Effector memory CD8-positive, alpha-beta T cell (primary cell): Measurements from ENCODE around the gene CASQ2.

Experiments used
- ATAC-seq: fragments of 150-1000 bp; cut with Tn5 transposase; replicated peaks from 2 replicates; pipeline ENCODE4 v1.10.0; 2021; ENCODE audit warnings: mild to moderate bottlenecking, moderate library complexity
- DNase-seq, 3 experiments: peaks; one replicate each; pipeline ENCODE4 v3.0.0; 2021
- H3K27ac Mint-ChIP-seq, 2 donors: one replicate each; pipeline ENCODE4 v1.8.0; 2022; ENCODE audit warnings: mild to moderate bottlenecking in 2 of 2, mixed read lengths in 2 of 2, moderate library complexity in 2 of 2
- H3K27me3 Mint-ChIP-seq, 2 donors: one replicate each; pipeline ENCODE4 v1.8.0; 2022; ENCODE audit warnings: mixed read lengths in 2 of 2
- H3K36me3 Mint-ChIP-seq: one replicate; pipeline ENCODE4 v1.8.0; 2022; ENCODE audit warnings: mild to moderate bottlenecking, moderate library complexity, mixed read lengths; ENCODE audit not compliant: insufficient read depth
- H3K4me1 Mint-ChIP-seq, 2 donors: one replicate each; pipeline ENCODE4 v1.8.0; 2022; ENCODE audit warnings: low read depth in 2 of 2, mixed read lengths in 2 of 2
- H3K4me3 Mint-ChIP-seq, 2 donors: one replicate each; pipeline ENCODE4 v1.8.0; 2022; ENCODE audit warnings: mild to moderate bottlenecking in 2 of 2, mixed read lengths in 2 of 2, moderate library complexity in 2 of 2
- H3K9me3 Mint-ChIP-seq, 2 donors: one replicate each; pipeline ENCODE4 v1.8.0; 2022; ENCODE audit warnings: mixed read lengths in 2 of 2
- total RNA-seq, 9 experiments: gene quantifications; one replicate each; lab custom pipeline; 2026; lab: John Stamatoyannopoulos, UW

Gene CASQ2
- total RNA-seq, result 0 reads per million in 9 experiments

DNA sequence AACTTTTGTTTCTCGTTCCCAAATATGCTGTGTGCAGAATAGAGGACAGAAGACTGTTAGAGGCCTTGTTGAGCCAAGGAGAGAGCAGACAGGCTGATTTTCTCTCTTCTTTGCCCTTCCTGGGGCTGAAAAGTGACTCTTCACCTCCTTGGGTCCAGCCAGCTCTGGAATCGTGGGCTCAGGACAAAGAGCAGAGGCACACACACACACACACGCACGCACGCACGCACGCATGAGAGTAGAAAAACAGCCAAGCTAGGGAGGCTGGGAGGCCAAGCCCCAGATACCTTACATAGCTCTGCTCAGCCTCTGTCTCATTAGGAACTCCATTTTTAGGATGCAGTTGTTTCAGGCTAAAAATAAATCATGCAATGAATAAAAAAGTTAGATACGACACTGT, at the start of gene CASQ2:
TSS of gene CASQ2 (minus strand) at position 166 of the 400 bp plus-strand sequence. CDS start 173 bp downstream, outside the sequence.
- DNase-seq (no peak), ATAC-seq (no peak)
- H3K27ac Mint-ChIP-seq, result no peak within 1 kb of the TSS
- no peaks in the 10 kb centered on the region for H3K9me3 Mint-ChIP-seq
- no peaks in the 10 kb centered on the region for H3K36me3 Mint-ChIP-seq
- peaks cover 31 to 38% of the 10 kb centered on the region in 2 donors for H3K27me3 Mint-ChIP-seq
- H3K4me3 Mint-ChIP-seq, result no peak within 1 kb of the TSS
- no peaks in the 10 kb centered on the region for H3K4me1 Mint-ChIP-seq

DNA sequence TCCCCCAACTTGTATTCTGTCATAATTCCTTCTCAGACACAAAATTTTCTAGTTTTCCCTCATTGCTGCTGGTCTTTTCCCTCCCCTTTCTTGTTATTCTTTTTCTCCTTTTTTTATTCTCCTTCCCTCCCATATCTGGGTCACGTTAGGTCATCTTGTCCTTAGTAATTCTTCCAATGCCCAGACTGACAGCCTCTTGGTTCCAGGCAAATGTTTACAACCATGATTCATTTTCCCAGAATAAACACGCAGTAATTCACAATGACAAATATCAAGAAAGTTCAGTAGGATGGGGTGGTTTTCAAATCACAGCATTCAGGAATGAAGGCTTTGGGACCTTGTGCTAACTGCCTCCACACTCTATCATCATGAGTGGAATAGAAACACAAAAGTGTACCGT, 47.2 kb upstream of the CASQ2 start:
- H3K4me1 Mint-ChIP-seq, result no peaks in the 10 kb centered on the region
- H3K9me3 Mint-ChIP-seq, result no peaks in the 10 kb centered on the region
- H3K27ac Mint-ChIP-seq, result no peak overlapping the region
- H3K36me3 Mint-ChIP-seq, result no peaks in the 10 kb centered on the region
- DNase-seq, result no peak
- no peak overlapping the region for H3K4me3 Mint-ChIP-seq
- no peak for ATAC-seq
- H3K27me3 Mint-ChIP-seq, result peaks cover 39 to 52% of the 10 kb centered on the region in 2 donors

DNA sequence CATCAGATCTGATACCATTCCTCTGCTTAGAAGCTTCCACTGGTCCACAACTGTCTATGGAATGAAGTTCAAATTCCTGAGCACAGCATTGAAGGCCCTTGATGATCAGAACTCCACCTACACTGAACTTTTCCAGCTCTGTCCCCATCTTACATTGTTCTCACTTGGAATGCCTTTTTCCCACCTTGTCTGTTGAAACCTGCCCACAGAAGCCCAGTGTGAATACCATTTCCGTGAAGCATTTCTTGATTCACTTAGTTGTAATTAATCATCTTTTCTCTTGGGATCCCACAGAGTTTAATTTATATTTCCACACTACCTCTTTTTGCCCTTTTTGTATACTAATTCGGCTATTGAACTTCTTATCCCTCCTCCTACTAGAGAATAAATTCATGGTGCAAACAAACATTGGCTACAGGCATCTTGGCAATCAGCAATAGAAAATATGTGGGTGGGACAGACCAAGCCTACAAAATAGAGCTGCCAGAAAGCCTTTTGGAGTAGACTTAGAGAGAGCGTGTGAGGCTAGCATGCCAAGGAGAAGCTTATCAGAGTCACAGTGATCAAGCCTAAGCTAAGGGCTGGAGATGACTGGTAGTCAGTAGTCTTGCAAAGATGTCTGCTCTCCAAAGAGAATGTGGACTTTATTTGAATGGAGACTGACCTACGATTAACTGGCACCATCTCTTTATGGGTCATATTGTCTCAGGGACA, 46.3 kb upstream of the CASQ2 start:
- DNase-seq, result no peak
- H3K4me3 Mint-ChIP-seq, result no peak overlapping the region
- ATAC-seq, result no peak

DNA sequence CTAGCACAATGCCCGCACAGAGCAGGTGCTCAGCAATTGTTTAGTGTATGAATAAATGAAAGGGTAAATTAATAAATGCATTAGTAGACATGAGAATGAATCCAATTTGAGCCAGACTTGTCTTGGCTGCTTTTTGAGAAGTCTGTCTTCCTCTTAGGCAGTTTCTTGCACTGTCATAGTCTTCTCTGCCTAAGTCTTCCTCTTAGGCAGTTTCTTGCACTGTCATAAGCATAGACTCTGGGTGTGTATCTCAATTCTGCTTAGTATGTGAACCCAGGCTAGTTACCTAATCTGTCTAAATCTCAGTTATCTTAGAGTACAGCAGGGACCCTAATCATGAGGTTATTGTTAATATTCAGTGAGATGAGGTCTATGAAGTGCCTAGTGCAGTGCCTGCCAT, 45.2 kb upstream of the CASQ2 start:
- H3K27ac Mint-ChIP-seq, result no peak overlapping the region
- no peak for DNase-seq
- ATAC-seq, result no peak
- H3K4me1 Mint-ChIP-seq, result no peaks in the 10 kb centered on the region
- no peaks in the 10 kb centered on the region for H3K9me3 Mint-ChIP-seq
- H3K36me3 Mint-ChIP-seq, result no peaks in the 10 kb centered on the region
- H3K27me3 Mint-ChIP-seq, result peaks cover 46 to 55% of the 10 kb centered on the region in 2 donors
- no peak overlapping the region for H3K4me3 Mint-ChIP-seq

More for the DNA sequence above, 46.3 kb upstream of the CASQ2 start:
- Mint-ChIP-seq H3K27me3 (peaks cover 39 to 52% of the 10 kb centered on the region in 2 donors), H3K4me1 (no peaks in the 10 kb centered on the region), H3K27ac (no peak overlapping the region), H3K36me3 (no peaks in the 10 kb centered on the region), H3K9me3 (no peaks in the 10 kb centered on the region)

DNA sequence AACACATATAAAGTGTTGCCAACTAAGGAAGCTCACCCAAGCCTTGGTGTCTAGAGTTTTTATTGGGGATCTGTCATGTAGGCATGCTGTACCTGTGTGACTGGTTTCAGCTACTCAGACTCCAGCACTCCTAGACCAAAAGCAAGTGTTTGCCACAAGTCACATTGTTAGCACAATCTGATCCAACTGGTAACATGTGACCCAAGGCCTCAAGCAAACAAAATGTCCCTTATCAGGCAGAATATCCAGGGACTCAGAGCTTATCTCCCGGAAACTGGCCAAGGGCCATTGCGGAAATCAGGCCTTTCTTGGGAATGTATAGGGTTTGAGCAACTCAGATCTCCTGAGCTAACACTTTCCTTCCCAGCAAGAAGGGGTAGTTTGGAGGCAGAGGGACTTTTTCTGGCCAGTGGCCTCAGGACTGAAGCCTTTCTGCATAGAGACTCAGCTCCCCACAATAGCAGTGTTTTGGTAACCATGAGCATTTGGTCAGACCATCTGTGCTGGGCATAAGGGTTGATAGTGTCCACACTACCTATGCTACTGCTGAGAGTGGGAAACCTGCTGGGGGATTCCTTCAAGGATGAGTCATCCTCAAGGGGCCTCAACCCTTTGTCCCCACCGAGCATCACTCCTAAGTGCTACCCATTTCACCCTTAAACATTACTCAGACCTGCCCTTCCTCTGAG, 42.8 kb upstream of the CASQ2 start:
- Mint-ChIP-seq H3K4me1 (no peaks in the 10 kb centered on the region), H3K27ac (no peak overlapping the region), H3K9me3 (no peaks in the 10 kb centered on the region), H3K36me3 (no peaks in the 10 kb centered on the region), H3K27me3 (peaks cover 43 to 55% of the 10 kb centered on the region in 2 donors), H3K4me3 (no peak overlapping the region)
- DNase-seq (no peak), ATAC-seq (no peak)

DNA sequence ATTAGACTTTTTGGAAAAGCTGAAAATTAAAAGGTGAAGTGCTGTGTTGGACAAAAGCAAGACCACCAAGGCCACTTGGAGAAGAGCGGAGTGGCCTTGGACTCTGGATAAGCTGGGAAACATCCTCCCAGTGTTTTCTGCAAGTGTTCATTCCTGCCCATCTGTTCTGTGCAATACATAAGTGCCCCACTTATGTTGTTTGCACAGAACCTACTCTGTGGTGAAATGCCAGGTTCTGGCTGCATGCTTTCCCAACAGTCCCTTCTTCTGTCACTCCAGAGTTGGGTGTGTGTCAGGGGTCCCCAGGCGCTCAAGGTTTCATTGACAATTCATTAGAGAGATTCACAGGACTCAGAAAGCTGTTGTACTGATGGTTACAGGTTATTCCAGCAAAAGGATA, 42.1 kb upstream of the CASQ2 start:
- no peak for DNase-seq
- no peak overlapping the region for H3K27ac Mint-ChIP-seq
- no peaks in the 10 kb centered on the region for H3K4me1 Mint-ChIP-seq
- H3K36me3 Mint-ChIP-seq, result no peaks in the 10 kb centered on the region
- H3K27me3 Mint-ChIP-seq, result peaks cover 39 to 51% of the 10 kb centered on the region in 2 donors
- H3K9me3 Mint-ChIP-seq, result no peaks in the 10 kb centered on the region
- ATAC-seq, result no peak
- no peak overlapping the region for H3K4me3 Mint-ChIP-seq

DNA sequence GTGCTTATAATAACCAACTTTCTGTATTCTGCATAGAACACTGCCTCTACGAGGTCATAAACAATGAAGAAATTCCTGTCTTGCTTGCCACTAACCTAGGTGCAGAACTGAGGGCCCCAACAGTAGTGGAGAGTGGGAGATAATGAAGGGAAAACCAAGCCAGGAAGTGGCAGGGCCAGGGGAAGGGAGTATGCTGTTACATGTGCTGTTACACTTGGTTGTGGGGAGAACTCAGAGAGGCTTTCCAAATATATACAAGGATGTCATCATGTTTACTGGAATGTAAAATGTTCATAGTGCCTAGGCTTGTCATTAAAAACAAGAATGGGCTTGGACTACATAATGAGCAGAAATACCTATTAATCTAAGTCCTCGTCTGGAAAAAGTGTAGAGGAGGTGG, 41.3 kb upstream of the CASQ2 start:
- no peak overlapping the region for H3K4me3 Mint-ChIP-seq
- H3K4me1 Mint-ChIP-seq, result no peaks in the 10 kb centered on the region
- H3K36me3 Mint-ChIP-seq, result no peaks in the 10 kb centered on the region
- no peaks in the 10 kb centered on the region for H3K9me3 Mint-ChIP-seq
- no peak for DNase-seq
- no peak overlapping the region for H3K27ac Mint-ChIP-seq
- H3K27me3 Mint-ChIP-seq, result peaks cover 37 to 46% of the 10 kb centered on the region in 2 donors
- ATAC-seq, result no peak

DNA sequence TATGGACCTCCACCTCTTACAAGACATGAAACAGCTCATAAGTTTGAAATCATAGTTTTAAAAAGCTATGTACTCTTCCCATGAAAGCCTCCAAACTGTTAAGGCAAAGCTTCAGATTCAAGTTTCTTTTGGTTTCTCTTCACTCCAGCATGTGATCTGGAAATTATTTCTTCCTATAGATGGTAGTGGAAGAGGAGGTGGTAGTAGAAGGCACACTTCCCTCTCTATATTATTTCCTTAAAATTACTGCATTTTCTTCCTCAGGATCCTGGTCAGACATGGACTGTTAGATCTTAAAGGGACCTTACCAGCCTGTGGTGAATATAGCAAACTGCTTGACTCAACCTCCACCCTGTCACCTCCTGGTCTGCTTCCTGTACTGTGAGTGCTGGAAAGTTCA, 40.6 kb upstream of the CASQ2 start:
- no peak for ATAC-seq
- Mint-ChIP-seq H3K4me3 (no peak overlapping the region), H3K27ac (no peak overlapping the region), H3K36me3 (no peaks in the 10 kb centered on the region), H3K4me1 (no peaks in the 10 kb centered on the region), H3K9me3 (no peaks in the 10 kb centered on the region), H3K27me3 (peaks cover 29 to 38% of the 10 kb centered on the region in 2 donors)
- no peak for DNase-seq

DNA sequence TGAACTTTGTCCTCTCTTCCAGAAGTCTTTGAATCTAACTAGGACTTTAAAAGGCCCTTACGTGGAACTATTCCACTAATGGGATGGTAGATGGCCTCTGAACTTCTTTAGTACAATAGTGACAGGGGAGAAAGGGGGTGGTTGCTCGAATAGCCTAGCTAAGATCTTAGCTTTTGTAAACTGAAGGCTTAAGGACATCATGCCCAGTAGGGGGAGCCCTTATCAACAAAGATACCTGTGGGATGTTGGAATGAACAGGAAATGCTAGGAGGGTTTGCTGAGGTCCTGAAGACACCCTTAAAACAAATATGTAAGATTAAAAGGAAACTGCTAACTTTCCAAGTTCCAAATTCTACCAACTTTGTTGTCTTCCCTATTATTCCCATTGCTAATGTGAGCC, 39.2 kb upstream of the CASQ2 start:
- DNase-seq (peak; percentile 24 to 42 (median 37)), ATAC-seq (peak; percentile 37)
- H3K4me3 Mint-ChIP-seq, result no peak overlapping the region
- H3K27ac Mint-ChIP-seq, result no peak overlapping the region
- no peaks in the 10 kb centered on the region for H3K9me3 Mint-ChIP-seq
- no peaks in the 10 kb centered on the region for H3K36me3 Mint-ChIP-seq
- H3K4me1 Mint-ChIP-seq, result no peaks in the 10 kb centered on the region
- H3K27me3 Mint-ChIP-seq, result peaks cover 15 to 26% of the 10 kb centered on the region in 2 donors

DNA sequence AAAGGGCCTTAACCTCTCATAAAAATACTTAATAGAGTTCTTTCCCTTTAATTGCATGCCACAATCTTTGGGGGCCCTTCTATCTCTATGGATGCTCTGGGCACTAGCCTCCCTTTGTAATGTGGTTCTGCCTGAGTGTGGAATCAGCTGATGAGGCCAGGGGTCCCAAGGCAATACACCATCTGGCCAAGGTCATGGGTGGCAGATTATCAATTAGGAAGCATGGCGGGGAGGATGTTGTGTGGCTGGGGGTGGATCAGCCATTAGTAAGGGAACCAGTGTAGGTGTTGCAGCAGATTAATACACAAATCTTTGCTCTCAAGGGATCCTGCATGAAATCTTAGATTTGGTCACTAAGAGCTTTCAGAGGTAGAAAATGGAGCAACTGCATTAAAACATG, 37.1 kb upstream of the CASQ2 start:
- Mint-ChIP-seq H3K27me3 (peaks cover 14 to 21% of the 10 kb centered on the region in 2 donors), H3K9me3 (no peaks in the 10 kb centered on the region), H3K4me1 (no peaks in the 10 kb centered on the region), H3K36me3 (no peaks in the 10 kb centered on the region), H3K4me3 (no peak overlapping the region), H3K27ac (no peak overlapping the region)
- ATAC-seq (no peak), DNase-seq (no peak)

DNA sequence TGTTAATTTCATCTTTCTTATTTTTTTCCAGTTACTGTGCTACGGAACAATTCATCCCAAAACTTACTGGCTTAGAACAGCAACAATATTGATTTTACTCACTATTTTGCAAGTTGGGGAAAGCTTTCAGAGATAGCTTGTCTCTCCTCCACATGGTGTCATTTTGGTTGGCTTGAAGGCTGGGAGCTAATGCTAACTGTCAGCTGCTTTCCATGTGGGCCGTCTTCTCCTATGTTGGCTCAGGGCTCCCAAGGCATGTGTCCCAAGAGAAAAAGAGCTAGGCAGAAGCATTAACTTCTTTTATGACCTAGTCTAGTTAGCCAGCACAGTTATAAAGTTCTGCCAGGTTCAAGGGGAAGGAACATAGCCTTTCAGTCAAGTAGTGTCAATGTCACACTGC, 33.9 kb upstream of the CASQ2 start:
- Mint-ChIP-seq H3K4me1 (no peaks in the 10 kb centered on the region), H3K9me3 (no peaks in the 10 kb centered on the region), H3K27me3 (peaks cover 14 to 15% of the 10 kb centered on the region in 2 donors), H3K27ac (no peak overlapping the region), H3K4me3 (no peak overlapping the region), H3K36me3 (no peaks in the 10 kb centered on the region)
- DNase-seq, result no peak
- no peak for ATAC-seq

DNA sequence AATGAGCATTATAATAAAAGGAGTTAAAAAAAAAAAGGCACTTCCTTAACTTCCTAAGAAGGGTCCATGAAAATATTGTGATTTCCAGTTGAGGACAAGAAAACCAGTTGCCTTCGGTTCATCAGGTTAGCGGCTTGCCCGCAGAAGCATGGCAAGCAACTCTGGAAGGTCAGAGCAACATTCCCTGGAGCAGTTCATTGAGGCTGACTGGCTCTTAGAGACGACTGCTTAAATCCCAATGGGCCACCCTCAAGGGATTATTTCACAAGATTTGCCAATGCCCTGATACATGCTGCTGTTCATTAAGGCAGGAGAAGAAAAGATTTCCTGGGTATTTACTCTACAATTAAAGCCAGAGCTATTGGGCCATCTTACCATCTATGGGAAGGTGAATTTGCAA, 29.0 kb upstream of the CASQ2 start:
- DNase-seq, result no peak
- no peaks in the 10 kb centered on the region for H3K9me3 Mint-ChIP-seq
- ATAC-seq, result no peak
- H3K4me1 Mint-ChIP-seq, result no peaks in the 10 kb centered on the region
- H3K4me3 Mint-ChIP-seq, result no peak overlapping the region
- no peaks in the 10 kb centered on the region for H3K36me3 Mint-ChIP-seq
- H3K27ac Mint-ChIP-seq, result no peak overlapping the region
- H3K27me3 Mint-ChIP-seq, result peaks cover 32 to 48% of the 10 kb centered on the region in 2 donors

DNA sequence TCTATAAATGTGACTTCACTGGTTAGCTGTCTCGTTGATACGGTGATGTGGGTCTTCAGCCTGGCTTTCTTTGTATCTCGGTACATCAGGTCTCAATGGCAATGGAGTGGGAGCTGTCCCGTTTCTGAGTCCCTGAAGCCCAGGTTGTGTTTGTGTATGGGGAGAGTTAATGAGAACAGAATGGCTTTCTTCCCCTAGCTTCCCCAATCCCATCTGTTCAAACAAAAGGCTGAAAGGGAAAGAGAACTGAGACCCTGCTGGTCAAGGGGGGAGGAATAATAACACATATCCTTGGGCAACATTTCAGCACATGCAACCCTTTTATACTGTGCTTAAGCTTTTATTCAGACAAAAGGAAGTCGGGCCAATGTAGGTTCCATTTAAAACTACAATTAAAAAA, 28.4 kb upstream of the CASQ2 start:
- peaks cover 38 to 53% of the 10 kb centered on the region in 2 donors for H3K27me3 Mint-ChIP-seq
- no peak for ATAC-seq
- no peaks in the 10 kb centered on the region for H3K4me1 Mint-ChIP-seq
- no peaks in the 10 kb centered on the region for H3K36me3 Mint-ChIP-seq
- no peak for DNase-seq
- no peak overlapping the region for H3K27ac Mint-ChIP-seq
- no peaks in the 10 kb centered on the region for H3K9me3 Mint-ChIP-seq
- no peak overlapping the region for H3K4me3 Mint-ChIP-seq

DNA sequence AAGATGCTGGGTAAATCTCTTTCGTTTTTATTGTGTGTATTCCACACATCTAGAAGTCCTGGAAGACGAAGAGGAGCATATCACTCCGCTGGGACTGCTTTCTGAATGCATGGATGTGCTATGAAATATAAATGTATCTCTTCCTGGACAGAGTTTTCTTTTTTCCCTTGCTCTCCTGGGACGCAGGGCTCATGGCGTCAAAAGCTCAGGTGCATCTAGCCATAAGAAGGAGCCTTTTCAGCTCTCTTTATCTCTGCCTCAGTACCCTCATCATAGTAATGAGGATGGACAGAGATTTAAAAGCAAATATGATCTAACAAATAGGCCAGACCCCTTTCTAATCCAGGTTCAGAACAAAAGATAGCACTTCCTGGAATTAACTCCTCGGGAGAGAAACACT, 27.5 kb upstream of the CASQ2 start:
- H3K4me1 Mint-ChIP-seq, result no peaks in the 10 kb centered on the region
- peaks cover 42 to 55% of the 10 kb centered on the region in 2 donors for H3K27me3 Mint-ChIP-seq
- H3K4me3 Mint-ChIP-seq, result no peak overlapping the region
- no peaks in the 10 kb centered on the region for H3K9me3 Mint-ChIP-seq
- no peaks in the 10 kb centered on the region for H3K36me3 Mint-ChIP-seq
- ATAC-seq (no peak), DNase-seq (no peak)
- no peak overlapping the region for H3K27ac Mint-ChIP-seq
